PC-3 (cell line): Measurements from ENCODE around the gene ST3GAL2. TPM values are rescaled to one million over a fixed set of nuclear protein-coding genes. Genes with fewer than 3 reads are reported as not detected.

Source experiments
- ATAC-seq: fragments of 200-7000 bp; cut with Tn5 transposase; 2 replicates; pipeline ENCODE4 v1.9.1; 2020; ENCODE audit warnings: mild to moderate bottlenecking, moderate library complexity
- BruUV-seq: library from RNA; stranded (reverse); fragments of 400-500 nt; replicated peaks from 2 replicates; lab custom pipeline; 2021; lab: Mats Ljungman, UMichigan
- CTCF ChIA-PET: fragments of 300-600 bp; sonication (Branson Sonifier 250); formaldehyde crosslinking; loops from one replicate; lab custom pipeline; 2022; ENCODE audit warnings: antibody characterized with exemption; lab: Charles Lee
- POLR2A ChIA-PET: fragments of 300-600 bp; sonication (Branson Sonifier 250); formaldehyde crosslinking; loops from one replicate; lab custom pipeline; 2022; ENCODE audit warnings: antibody characterized with exemption; ENCODE audit not compliant: unreplicated experiment; lab: Charles Lee
- DNase-seq: peaks from one replicate; pipeline ENCODE4 v3.0.0-alpha.2; 2015
- H2AFZ ChIP-seq: fragments of 300-600 bp; sonication (generic); 2 replicates; pipeline ENCODE4 v1.6.0; 2016; ENCODE audit warnings: antibody characterized with exemption, low read length
- H3F3A ChIP-seq: fragments of 300-600 bp; sonication (generic); one replicate; pipeline ENCODE4 v1.6.0; 2017; ENCODE audit warnings: antibody characterized with exemption, low read length, control low read depth, mild to moderate bottlenecking; ENCODE audit not compliant: unreplicated experiment
- H3K27ac ChIP-seq: fragments of 300-600 bp; sonication (generic); 2 replicates; pipeline ENCODE4 v1.5.1; 2016; ENCODE audit warnings: mild to moderate bottlenecking, low read length
- H3K27me3 ChIP-seq: fragments of 300-600 bp; sonication (generic); 2 replicates; pipeline ENCODE4 v1.6.1; 2016; ENCODE audit warnings: low read length, mixed read lengths
- H3K36me3 ChIP-seq: fragments of 300-600 bp; sonication (generic); 2 replicates; pipeline ENCODE4 v1.6.1; 2016; ENCODE audit warnings: low read depth, mixed run types, low read length, mixed read lengths
- H3K4me1 ChIP-seq: fragments of 300-600 bp; sonication (generic); 2 replicates; pipeline ENCODE4 v1.5.1; 2016; ENCODE audit warnings: low read length; ENCODE audit not compliant: insufficient read depth
- H3K4me2 ChIP-seq: fragments of 300-600 bp; sonication (generic); 2 replicates; pipeline ENCODE4 v1.6.0; 2016; ENCODE audit warnings: low read length
- H3K4me3 ChIP-seq: fragments of 300-600 bp; sonication (generic); 2 replicates; pipeline ENCODE4 v1.5.1; 2016; ENCODE audit warnings: mild to moderate bottlenecking, low read length, mixed read lengths
- H3K79me2 ChIP-seq: fragments of 300-600 bp; sonication (generic); 2 replicates; pipeline ENCODE4 v1.6.1; 2017; ENCODE audit warnings: low read length, mixed read lengths
- H3K9ac ChIP-seq: fragments of 300-600 bp; sonication (generic); 2 replicates; pipeline ENCODE4 v1.6.0; 2016; ENCODE audit warnings: mild to moderate bottlenecking, low read length
- H3K9me2 ChIP-seq: fragments of 300-600 bp; sonication (generic); replicated peaks from 2 replicates; pipeline ENCODE4 v1.6.1; 2016; ENCODE audit warnings: mixed run types, low read length, mixed read lengths
- H3K9me3 ChIP-seq: fragments of 300-600 bp; sonication (generic); 2 replicates; pipeline ENCODE4 v1.6.1; 2016; ENCODE audit warnings: low read length, mixed read lengths
- H4K20me1 ChIP-seq: fragments of 300-600 bp; sonication (generic); 2 replicates; pipeline ENCODE4 v1.6.1; 2016; ENCODE audit warnings: low read length, mixed read lengths
- CTCF ChIP-seq: fragments of 300-600 bp; sonication (generic); conservative IDR thresholded peaks from 2 replicates; pipeline ENCODE4 v1.5.1; 2017; ENCODE audit warnings: antibody characterized with exemption, low read depth, mild to moderate bottlenecking, low read length
- EZH2 ChIP-seq: fragments of 300-600 bp; sonication (generic); IDR thresholded peaks from one replicate; pipeline ENCODE4 v1.6.1; 2017; ENCODE audit warnings: antibody characterized with exemption, mild to moderate bottlenecking, low read length; ENCODE audit not compliant: unreplicated experiment
- EZH2phosphoT487 ChIP-seq: fragments of 300-600 bp; sonication (generic); IDR thresholded peaks from 2 replicates; pipeline ENCODE4 v1.6.1; 2018; ENCODE audit warnings: mild to moderate bottlenecking, antibody characterized with exemption, low read length, borderline replicate concordance
- intact Hi-C: fragments of 100-400 bp; cut with micrococcal nuclease; formaldehyde crosslinking; loops from 2 replicates; pipeline ENCODE4 v1.9.0; 2023
- total RNA-seq: library from RNA; depleted of rRNA; stranded (reverse); fragments of >200 nt; gene quantifications from 2 replicates; pipeline ENCODE4 v1.2.3, GENCODE V29; 2014

Gene ST3GAL2
- total RNA-seq, 1 experiment from 2014 or later = 9.8 TPM

- H3K79me2 ChIP-seq = no peaks in the 10 kb centered on the region
- H3K27ac ChIP-seq = no peak overlapping the region
- CTCF ChIA-PET = no interaction called here
These were observed 17.2 kb downstream of the ST3GAL2 start for GRCh38 chr16:70421473-70422311.

GRCh38 chr16:70421014-70421413, 17.9 kb downstream of the ST3GAL2 start:
- CTCF ChIA-PET = no interaction called here
- ATAC-seq (no peak), DNase-seq (no peak)
- Histone ChIP-seq H3K36me3 (no peaks in the 10 kb centered on the region), H3K4me2 (no peak overlapping the region), H3K27ac (no peak overlapping the region), H3K9me2 (no peaks in the 10 kb centered on the region), H3K27me3 (no peaks in the 10 kb centered on the region), H3K9ac (no peak overlapping the region), H3K9me3 (no peaks in the 10 kb centered on the region), H2AFZ (no peak overlapping the region), H3F3A (no peaks in the 10 kb centered on the region), H3K4me3 (no peak overlapping the region), H4K20me1 (no peaks in the 10 kb centered on the region), H3K4me1 (no peaks in the 10 kb centered on the region), H3K79me2 (no peaks in the 10 kb centered on the region)
- POLR2A ChIA-PET = no interaction called here
- no peak for TF ChIP-seq EZH2
- TF ChIP-seq EZH2phosphoT487 = no peak
- no peak for TF ChIP-seq CTCF
- no TSS peak for BruUV-seq
- intact Hi-C loops = no loop called here

More at GRCh38 chr16:70421473-70422311, 17.2 kb downstream of the ST3GAL2 start:
- no peaks in the 10 kb centered on the region for H3K9me3 ChIP-seq
- no peaks in the 10 kb centered on the region for H3K4me1 ChIP-seq
- no peak overlapping the region for H2AFZ ChIP-seq
- H3K27me3 ChIP-seq = no peaks in the 10 kb centered on the region
- no TSS peak for BruUV-seq
- no peaks in the 10 kb centered on the region for H4K20me1 ChIP-seq
- no peak overlapping the region for H3K9ac ChIP-seq
- H3F3A ChIP-seq = no peaks in the 10 kb centered on the region
- H3K36me3 ChIP-seq = no peaks in the 10 kb centered on the region
- ATAC-seq (no peak), DNase-seq (no peak)
- TF ChIP-seq CTCF (no peak), EZH2phosphoT487 (no peak), EZH2 (no peak)
- POLR2A ChIA-PET = no interaction called here
- H3K4me3 ChIP-seq = no peak overlapping the region
- H3K4me2 ChIP-seq = no peak overlapping the region
- H3K9me2 ChIP-seq = no peaks in the 10 kb centered on the region
- intact Hi-C loops = no loop called here
